ENCODE results near the gene PLA2G6.
"Not testable (repeated sequence)": the region's sequence is repeated elsewhere in the genome, so short reads cannot be mapped to it uniquely, and the experiment has no call there.

Gene PLA2G6

GRCh38 chr22:38118182-38118581 is 63.4 kb downstream of the PLA2G6 start:
- no peaks in the 10 kb centered on the region for H3K36me3 ChIP-seq (ENCODE audit: control insufficient read depth in 2 of 2, insufficient read depth in 2 of 2, low read length in 2 of 2)
- no peak overlapping the region for H3K27ac ChIP-seq (ENCODE audit: low read length)
- no peak overlapping the region for H3K9ac ChIP-seq (ENCODE audit: low read length in 2 of 2)
- no peaks in the 10 kb centered on the region for H3K27me3 ChIP-seq (ENCODE audit: control insufficient read depth in 1 of 2, insufficient read depth in 2 of 2, low read length in 2 of 2)
- no peaks in the 10 kb centered on the region for H3K9me3 ChIP-seq (ENCODE audit: control insufficient read depth in 2 of 2, low read length in 2 of 2)
- no peak overlapping the region for H3K4me3 ChIP-seq (ENCODE audit: low read length in 2 of 2)
- H3K4me1 ChIP-seq (ENCODE audit: control insufficient read depth, insufficient read depth, low read length), result peaks cover 5% of the 10 kb centered on the region

GRCh38 chr22:38117556-38117955 is 64.1 kb downstream of the PLA2G6 start:
- H3K9me3 ChIP-seq (ENCODE audit: control insufficient read depth in 2 of 2, low read length in 2 of 2); H3K27ac ChIP-seq (ENCODE audit: low read length); H3K27me3 ChIP-seq (ENCODE audit: control insufficient read depth in 1 of 2, insufficient read depth in 2 of 2, low read length in 2 of 2); H3K4me3 ChIP-seq (ENCODE audit: low read length in 2 of 2); H3K36me3 ChIP-seq (ENCODE audit: control insufficient read depth in 2 of 2, insufficient read depth in 2 of 2, low read length in 2 of 2); H3K4me1 ChIP-seq (ENCODE audit: control insufficient read depth, insufficient read depth, low read length); H3K9ac ChIP-seq (ENCODE audit: low read length in 2 of 2): not testable (repeated sequence)

- H3K9me3 ChIP-seq (ENCODE audit: control insufficient read depth in 2 of 2, low read length in 2 of 2), result no peaks in the 10 kb centered on the region
- peaks cover 9% of the 10 kb centered on the region for H3K4me1 ChIP-seq (ENCODE audit: control insufficient read depth, insufficient read depth, low read length)
- H3K9ac ChIP-seq (ENCODE audit: low read length in 2 of 2), result no peak overlapping the region
- H3K36me3 ChIP-seq (ENCODE audit: control insufficient read depth in 2 of 2, insufficient read depth in 2 of 2, low read length in 2 of 2), result no peaks in the 10 kb centered on the region
- no peak overlapping the region for H3K4me3 ChIP-seq (ENCODE audit: low read length in 2 of 2)
- no peaks in the 10 kb centered on the region for H3K27me3 ChIP-seq (ENCODE audit: control insufficient read depth in 1 of 2, insufficient read depth in 2 of 2, low read length in 2 of 2)
- no peak overlapping the region for H3K27ac ChIP-seq (ENCODE audit: low read length)
Observed at GRCh38 chr22:38115423-38116205, 66.0 kb downstream of the PLA2G6 start.

GRCh38 chr22:38114484-38115398 is 66.9 kb downstream of the PLA2G6 start:
- Histone ChIP-seq H3K27ac (ENCODE audit: low read length) (no peak overlapping the region), H3K36me3 (ENCODE audit: control insufficient read depth in 2 of 2, insufficient read depth in 2 of 2, low read length in 2 of 2) (no peaks in the 10 kb centered on the region), H3K27me3 (ENCODE audit: control insufficient read depth in 1 of 2, insufficient read depth in 2 of 2, low read length in 2 of 2) (no peaks in the 10 kb centered on the region), H3K4me3 (ENCODE audit: low read length in 2 of 2) (no peak overlapping the region), H3K9me3 (ENCODE audit: control insufficient read depth in 2 of 2, low read length in 2 of 2) (no peaks in the 10 kb centered on the region), H3K4me1 (ENCODE audit: control insufficient read depth, insufficient read depth, low read length) (peaks cover 9% of the 10 kb centered on the region), H3K9ac (ENCODE audit: low read length in 2 of 2) (no peak overlapping the region)

GRCh38 chr22:38112381-38112780 is 69.2 kb downstream of the PLA2G6 start:
- Histone ChIP-seq H3K27ac (ENCODE audit: low read length) (no peak overlapping the region), H3K9me3 (ENCODE audit: control insufficient read depth in 2 of 2, low read length in 2 of 2) (no peaks in the 10 kb centered on the region), H3K36me3 (ENCODE audit: control insufficient read depth in 2 of 2, insufficient read depth in 2 of 2, low read length in 2 of 2) (no peaks in the 10 kb centered on the region), H3K27me3 (ENCODE audit: control insufficient read depth in 1 of 2, insufficient read depth in 2 of 2, low read length in 2 of 2) (no peaks in the 10 kb centered on the region), H3K4me3 (ENCODE audit: low read length in 2 of 2) (no peak overlapping the region), H3K4me1 (ENCODE audit: control insufficient read depth, insufficient read depth, low read length) (peaks cover 11% of the 10 kb centered on the region), H3K9ac (ENCODE audit: low read length in 2 of 2) (no peak overlapping the region)

GRCh38 chr22:38111925-38112355 is 69.7 kb downstream of the PLA2G6 start:
- Histone ChIP-seq H3K27ac (ENCODE audit: low read length) (no peak overlapping the region), H3K4me3 (ENCODE audit: low read length in 2 of 2) (no peak overlapping the region)

GRCh38 chr22:38110863-38111852 is 70.5 kb downstream of the PLA2G6 start:
- H3K27me3 ChIP-seq (ENCODE audit: control insufficient read depth in 1 of 2, insufficient read depth in 2 of 2, low read length in 2 of 2), result no peaks in the 10 kb centered on the region
- no peaks in the 10 kb centered on the region for H3K9me3 ChIP-seq (ENCODE audit: control insufficient read depth in 2 of 2, low read length in 2 of 2)
- no peak overlapping the region for H3K4me3 ChIP-seq (ENCODE audit: low read length in 2 of 2)
- H3K36me3 ChIP-seq (ENCODE audit: control insufficient read depth in 2 of 2, insufficient read depth in 2 of 2, low read length in 2 of 2), result no peaks in the 10 kb centered on the region
- peaks cover 11% of the 10 kb centered on the region for H3K4me1 ChIP-seq (ENCODE audit: control insufficient read depth, insufficient read depth, low read length)
- no peak overlapping the region for H3K9ac ChIP-seq (ENCODE audit: low read length in 2 of 2)
- H3K27ac ChIP-seq (ENCODE audit: low read length), result no peak overlapping the region

More at GRCh38 chr22:38111925-38112355, 69.7 kb downstream of the PLA2G6 start:
- Histone ChIP-seq H3K9me3 (ENCODE audit: control insufficient read depth in 2 of 2, low read length in 2 of 2) (no peaks in the 10 kb centered on the region), H3K9ac (ENCODE audit: low read length in 2 of 2) (no peak overlapping the region), H3K36me3 (ENCODE audit: control insufficient read depth in 2 of 2, insufficient read depth in 2 of 2, low read length in 2 of 2) (no peaks in the 10 kb centered on the region), H3K27me3 (ENCODE audit: control insufficient read depth in 1 of 2, insufficient read depth in 2 of 2, low read length in 2 of 2) (no peaks in the 10 kb centered on the region), H3K4me1 (ENCODE audit: control insufficient read depth, insufficient read depth, low read length) (peaks cover 11% of the 10 kb centered on the region)

GRCh38 chr22:38110008-38110862 is 71.4 kb downstream of the PLA2G6 start, which contains the start of gene BAIAP2L2:
Gene BAIAP2L2 (minus strand): TSS chr22:38110684. CDS start chr22:38110525, 159 bp downstream.
- H3K4me1 ChIP-seq (ENCODE audit: control insufficient read depth, insufficient read depth, low read length), result peaks cover 11% of the 10 kb centered on the region
- no peaks in the 10 kb centered on the region for H3K36me3 ChIP-seq (ENCODE audit: control insufficient read depth in 2 of 2, insufficient read depth in 2 of 2, low read length in 2 of 2)
- H3K27ac ChIP-seq (ENCODE audit: low read length), result no peak within 1 kb of the TSS
- H3K9me3 ChIP-seq (ENCODE audit: control insufficient read depth in 2 of 2, low read length in 2 of 2), result no peaks in the 10 kb centered on the region
- no peak within 1 kb of the TSS for H3K4me3 ChIP-seq (ENCODE audit: low read length in 2 of 2)
- no peak within 1 kb of the TSS for H3K9ac ChIP-seq (ENCODE audit: low read length in 2 of 2)
- no peaks in the 10 kb centered on the region for H3K27me3 ChIP-seq (ENCODE audit: control insufficient read depth in 1 of 2, insufficient read depth in 2 of 2, low read length in 2 of 2)

GRCh38 chr22:38109371-38110001 is 72.1 kb downstream of the PLA2G6 start:
- Histone ChIP-seq H3K4me1 (ENCODE audit: control insufficient read depth, insufficient read depth, low read length) (peaks cover 6% of the 10 kb centered on the region), H3K27me3 (ENCODE audit: control insufficient read depth in 1 of 2, insufficient read depth in 2 of 2, low read length in 2 of 2) (no peaks in the 10 kb centered on the region), H3K9me3 (ENCODE audit: control insufficient read depth in 2 of 2, low read length in 2 of 2) (no peaks in the 10 kb centered on the region), H3K36me3 (ENCODE audit: control insufficient read depth in 2 of 2, insufficient read depth in 2 of 2, low read length in 2 of 2) (no peaks in the 10 kb centered on the region), H3K4me3 (ENCODE audit: low read length in 2 of 2) (no peak overlapping the region), H3K27ac (ENCODE audit: low read length) (no peak overlapping the region), H3K9ac (ENCODE audit: low read length in 2 of 2) (no peak overlapping the region)
